ENCODE data around the gene PAPSS2.

The PAPSS2 gene

GRCh38 chr10:87672551-87672950 lies 12.9 kb downstream of the PAPSS2 start:
- DNase-seq: no peak

GRCh38 chr10:87674943-87675342 lies 15.3 kb downstream of the PAPSS2 start:
- DNase-seq: no peak

- no peak for DNase-seq
These were observed 16.0 kb downstream of the PAPSS2 start for GRCh38 chr10:87675396-87676376.

GRCh38 chr10:87677595-87677994 lies 17.9 kb downstream of the PAPSS2 start:
- no peak for DNase-seq

- DNase-seq: no peak
These were observed 18.6 kb downstream of the PAPSS2 start for GRCh38 chr10:87678302-87678701.

GRCh38 chr10:87683356-87683755 lies 23.7 kb downstream of the PAPSS2 start:
- DNase-seq: no peak

- no peak for DNase-seq
These were observed 24.4 kb downstream of the PAPSS2 start for GRCh38 chr10:87684001-87684638.

GRCh38 chr10:87685832-87686574 lies 26.3 kb downstream of the PAPSS2 start:
- no peak for DNase-seq

GRCh38 chr10:87691506-87692070 lies 31.9 kb downstream of the PAPSS2 start:
- DNase-seq: no peak

- no peak for DNase-seq
These were observed 33.3 kb downstream of the PAPSS2 start for GRCh38 chr10:87692956-87693484.

- DNase-seq: no peak
These were observed 34.5 kb downstream of the PAPSS2 start for GRCh38 chr10:87694011-87694794.

GRCh38 chr10:87695074-87695473 lies 35.4 kb downstream of the PAPSS2 start:
- DNase-seq: no peak

GRCh38 chr10:87696922-87697745 lies 37.5 kb downstream of the PAPSS2 start:
- no peak for DNase-seq

- no peak for DNase-seq
These were observed 40.5 kb downstream of the PAPSS2 start for GRCh38 chr10:87700031-87700796.

- no peak for DNase-seq
These were observed 42.7 kb downstream of the PAPSS2 start for GRCh38 chr10:87702260-87702972.

- no peak for DNase-seq
These were observed 43.3 kb downstream of the PAPSS2 start for GRCh38 chr10:87702973-87703294.

- DNase-seq: no peak
These were observed 44.1 kb downstream of the PAPSS2 start for GRCh38 chr10:87703771-87704170.

- DNase-seq: no peak
These were observed 45.7 kb downstream of the PAPSS2 start for GRCh38 chr10:87705339-87705738.

GRCh38 chr10:87706731-87707130 lies 47.1 kb downstream of the PAPSS2 start:
- DNase-seq: no peak

GRCh38 chr10:87707254-87707653 lies 47.6 kb downstream of the PAPSS2 start:
- no peak for DNase-seq
